PC-9 (cell line): ENCODE data around the gene PCDH1. TPM values are rescaled to one million over a fixed set of nuclear protein-coding genes. Genes with fewer than 3 reads are reported as not detected.

Experiments
- BruUV-seq: library from RNA; stranded (reverse); fragments of 400-500 nt; replicated peaks from 2 replicates; lab custom pipeline; 2021; lab: Mats Ljungman, UMichigan
- CTCF ChIA-PET: fragments of 300-600 bp; sonication (Branson Sonifier 250); formaldehyde crosslinking; loops from one replicate; lab custom pipeline; 2022; ENCODE audit warnings: antibody characterized with exemption; lab: Charles Lee
- POLR2A ChIA-PET: fragments of 300-600 bp; sonication (Branson Sonifier 250); formaldehyde crosslinking; loops from one replicate; lab custom pipeline; 2022; ENCODE audit warnings: antibody characterized with exemption; ENCODE audit not compliant: unreplicated experiment; lab: Charles Lee
- DNase-seq, 2 experiments: peaks; one replicate each; pipeline versions ENCODE4 v3.0.0 to v3.0.0-alpha.2; 2015 to 2022; ENCODE audit warnings: mixed read lengths in 1 of 2
- H2AFZ ChIP-seq: fragments of 200-600 bp; sonication (generic); 2 replicates; pipeline ENCODE4 v1.8.1; 2017; ENCODE audit warnings: antibody characterized with exemption
- H3F3A ChIP-seq: fragments of 200-600 bp; sonication (generic); 2 replicates; pipeline ENCODE4 v1.8.1; 2017; ENCODE audit warnings: antibody characterized with exemption, mild to moderate bottlenecking, low read depth; ENCODE audit not compliant: insufficient read depth
- H3K27ac ChIP-seq: fragments of 200-600 bp; sonication (generic); 2 replicates; pipeline ENCODE4 v1.6.1; 2016; ENCODE audit warnings: mixed run types
- H3K27me3 ChIP-seq: fragments of 200-600 bp; sonication (generic); 2 replicates; pipeline ENCODE4 v1.6.1; 2016; ENCODE audit warnings: low read depth, mixed run types; ENCODE audit not compliant: insufficient read depth
- H3K36me3 ChIP-seq: fragments of 200-600 bp; sonication (generic); 2 replicates; pipeline ENCODE4 v1.6.1; 2016; ENCODE audit warnings: low read depth, mixed run types
- H3K4me1 ChIP-seq: fragments of 200-600 bp; sonication (generic); replicated peaks from 2 replicates; pipeline ENCODE4 v1.6.1; 2016; ENCODE audit warnings: mixed run types; ENCODE audit not compliant: insufficient read depth
- H3K4me2 ChIP-seq: fragments of 200-600 bp; sonication (generic); 2 replicates; pipeline ENCODE4 v1.6.1; 2017; ENCODE audit warnings: mixed run types
- H3K4me3 ChIP-seq: fragments of 200-600 bp; sonication (generic); 2 replicates; pipeline ENCODE4 v1.6.1; 2016; ENCODE audit warnings: mixed run types
- H3K79me2 ChIP-seq: fragments of 200-600 bp; sonication (generic); 2 replicates; pipeline ENCODE4 v1.6.1; 2017; ENCODE audit warnings: low read depth, mixed run types
- H3K9me2 ChIP-seq: fragments of 200-600 bp; sonication (generic); 2 replicates; pipeline ENCODE4 v1.8.1; 2017; ENCODE audit warnings: mild to moderate bottlenecking; ENCODE audit not compliant: insufficient read depth
- H3K9me3 ChIP-seq: fragments of 200-600 bp; sonication (generic); 2 replicates; pipeline ENCODE4 v1.8.1; 2016; ENCODE audit warnings: low read depth; ENCODE audit not compliant: insufficient read depth
- H4K20me1 ChIP-seq: fragments of 200-600 bp; sonication (generic); 2 replicates; pipeline ENCODE4 v1.8.1; 2017; ENCODE audit not compliant: insufficient read depth
- CTCF ChIP-seq: fragments of 200-600 bp; sonication (generic); conservative IDR thresholded peaks from 2 replicates; pipeline ENCODE4 v1.6.1; 2017; ENCODE audit warnings: mixed run types, antibody characterized with exemption, mild to moderate bottlenecking, moderate library complexity
- EZH2 ChIP-seq: fragments of 200-600 bp; sonication (generic); IDR thresholded peaks from 2 replicates; pipeline ENCODE4 v1.8.0; 2017; ENCODE audit warnings: antibody characterized with exemption, low read depth
- intact Hi-C: fragments of 100-400 bp; cut with micrococcal nuclease; formaldehyde crosslinking; loops from one replicate; pipeline ENCODE4 v1.10.0; 2022; ENCODE audit not compliant: unreplicated experiment
- total RNA-seq: library from RNA; stranded (reverse); gene quantifications from 2 replicates; pipeline ENCODE4 v1.2.3, GENCODE V29; 2021

The PCDH1 gene
- total RNA-seq, 1 experiment from 2014 or later: 88.5 TPM

GRCh38 chr5:141817631-141818030 is 60.6 kb downstream of the PCDH1 start:
- Histone ChIP-seq H3K4me1 (peaks cover 19% of the 10 kb centered on the region), H3K79me2 (no peaks in the 10 kb centered on the region), H3K36me3 (no peaks in the 10 kb centered on the region), H4K20me1 (no peaks in the 10 kb centered on the region), H3K27me3 (no peaks in the 10 kb centered on the region), H3K9me3 (no peaks in the 10 kb centered on the region), H3K4me2 (no peak overlapping the region), H3F3A (peaks cover 8% of the 10 kb centered on the region), H2AFZ (no peak overlapping the region), H3K9me2 (no peaks in the 10 kb centered on the region), H3K4me3 (no peak overlapping the region), H3K27ac (no peak overlapping the region)
- intact Hi-C loops: no loop called here
- DNase-seq: no peak
- TF ChIP-seq EZH2 (no peak), CTCF (no peak)
- CTCF ChIA-PET: interaction anchor here (0.6 kb wide), 1 partner anchor 115 kb away, joined by 7 read pairs; no protein-coding TSS in a partner anchor
- no TSS peak for BruUV-seq
- POLR2A ChIA-PET: no interaction called here

DNA sequence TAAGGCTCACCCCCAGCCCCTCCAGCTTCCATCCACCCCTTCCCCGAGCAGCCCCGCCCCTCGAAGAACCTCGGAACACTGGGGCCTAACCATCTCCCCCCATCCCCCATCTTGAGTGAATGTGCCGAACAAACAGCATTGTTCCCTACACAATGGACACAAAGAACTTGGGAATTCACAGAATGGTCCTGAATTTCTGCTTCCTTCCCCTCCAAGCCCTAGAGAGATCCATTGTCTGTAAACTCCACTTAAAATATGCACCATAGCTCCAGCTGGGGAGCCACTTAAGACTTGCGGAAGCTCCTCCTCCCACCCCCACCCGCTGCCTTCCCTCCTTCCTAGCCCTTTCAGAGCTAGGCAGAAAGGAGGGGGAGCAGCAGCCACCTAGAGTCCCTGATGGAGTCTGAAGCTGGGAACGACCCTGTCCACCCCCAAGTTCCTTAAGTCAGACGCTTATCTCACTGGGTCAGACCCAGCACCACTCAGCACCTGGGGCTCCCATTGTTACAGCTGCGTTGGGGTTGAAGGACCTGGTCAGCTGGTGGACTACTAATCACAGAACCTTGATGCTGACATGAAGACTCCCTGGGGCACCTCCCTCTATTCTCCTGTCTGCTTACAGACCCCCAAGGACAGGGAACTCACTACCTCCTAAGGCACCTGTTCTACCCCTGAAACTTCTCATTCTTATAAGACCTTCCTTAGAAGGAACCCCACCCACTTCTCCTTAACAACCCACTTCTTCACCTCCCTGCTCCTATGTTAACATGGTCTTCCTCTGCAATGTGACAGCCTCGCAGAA is 61.4 kb downstream of the PCDH1 start:
- no TSS peak for BruUV-seq
- no peak for DNase-seq
- CTCF ChIA-PET: interaction anchor here (1.2 to 1.3 kb wide), 2 partner anchors 61 to 116 kb away, joined by 4 read pairs; partner anchors contain the start of gene PCDH1

DNA sequence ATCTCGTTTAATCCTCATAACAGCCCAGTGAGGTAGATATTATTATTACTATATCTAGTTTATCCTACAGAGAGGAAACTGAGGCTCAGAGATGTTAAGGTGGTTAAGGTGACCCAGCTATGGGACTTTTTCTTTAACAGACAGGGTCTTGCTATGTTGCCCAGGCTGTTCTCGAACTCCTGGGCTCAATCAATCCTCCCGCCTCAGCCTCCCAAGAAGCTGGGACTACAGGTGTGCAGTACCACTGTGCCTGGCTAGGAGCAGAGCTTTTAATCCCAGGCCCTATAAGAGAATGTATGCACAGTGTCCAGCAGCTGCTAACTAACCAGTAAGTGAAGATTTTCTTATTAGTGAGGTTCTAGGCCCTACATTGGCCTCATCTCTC is 62.4 kb downstream of the PCDH1 start:
- BruUV-seq: no TSS peak
- ChIA-PET CTCF (interaction anchor here (0.8 to 1.3 kb wide), 3 partner anchors 22 to 115 kb away, joined by 3 to 4 read pairs (median 4); partner anchors contain the start of gene PCDH1), POLR2A (no interaction called here)
- no peak overlapping the region for H3K4me3 ChIP-seq
- H3K27me3 ChIP-seq: no peaks in the 10 kb centered on the region
- intact Hi-C loops: loop anchor here (2.0 kb wide), 1 partner anchor 33 kb away; no protein-coding TSS in a partner anchor
- H3K4me1 ChIP-seq: peaks cover 14% of the 10 kb centered on the region
- H3K27ac ChIP-seq: no peak overlapping the region
- H3K36me3 ChIP-seq: no peaks in the 10 kb centered on the region
- no peak for DNase-seq
- H3K9me3 ChIP-seq: no peaks in the 10 kb centered on the region
- H2AFZ ChIP-seq: no peak overlapping the region
- H3K4me2 ChIP-seq: no peak overlapping the region
- peaks cover 5% of the 10 kb centered on the region; the same call in 1 of the 2 replicates for H3F3A ChIP-seq
- H3K9me2 ChIP-seq: no peaks in the 10 kb centered on the region
- no peaks in the 10 kb centered on the region for H3K79me2 ChIP-seq
- TF ChIP-seq CTCF: no peak
- no peak for TF ChIP-seq EZH2
- no peaks in the 10 kb centered on the region for H4K20me1 ChIP-seq

More for the DNA sequence above, 61.4 kb downstream of the PCDH1 start:
- intact Hi-C loops: no loop called here
- no peaks in the 10 kb centered on the region for H3K36me3 ChIP-seq
- H3K27ac ChIP-seq: no peak overlapping the region
- H4K20me1 ChIP-seq: no peaks in the 10 kb centered on the region
- H3K4me1 ChIP-seq: peaks cover 19% of the 10 kb centered on the region
- TF ChIP-seq CTCF (no peak), EZH2 (no peak)
- H3K4me3 ChIP-seq: no peak overlapping the region
- no peaks in the 10 kb centered on the region for H3K27me3 ChIP-seq
- H3K9me2 ChIP-seq: no peaks in the 10 kb centered on the region
- no peaks in the 10 kb centered on the region for H3K9me3 ChIP-seq
- no peak overlapping the region for H3K4me2 ChIP-seq
- POLR2A ChIA-PET: no interaction called here
- H2AFZ ChIP-seq: no peak overlapping the region
- no peaks in the 10 kb centered on the region for H3K79me2 ChIP-seq
- peaks cover 7% of the 10 kb centered on the region for H3F3A ChIP-seq
